ENCODE results near the gene CAB39L. TPM values are rescaled to one million over a fixed set of nuclear protein-coding genes. Genes with fewer than 3 reads are reported as not detected.

CAB39L gene
- total and polyA plus RNA-seq, 2 of the 13 experiments (the other 11 are each of a cell fraction or from before 2014, with no cell fraction given) = 3.1 to 6.1 TPM

DNA sequence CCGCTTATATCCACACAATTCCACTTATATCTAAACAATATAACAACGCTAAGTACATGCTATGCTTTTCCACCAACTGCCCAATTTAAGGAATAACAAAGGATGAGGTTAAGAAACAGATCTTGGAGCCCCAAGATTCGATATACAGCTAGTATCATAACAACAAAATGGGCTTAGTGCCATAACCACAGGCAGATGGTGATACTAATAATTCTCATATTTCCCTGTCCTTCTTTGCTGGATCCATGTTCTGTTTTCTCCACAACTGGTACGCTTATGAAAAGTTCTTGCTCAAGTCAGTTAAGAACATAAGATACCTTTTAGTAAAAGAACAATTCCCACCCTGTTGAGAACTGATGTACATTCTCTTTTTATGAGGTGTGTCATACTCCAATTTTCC is 33.9 kb downstream of the CAB39L start:
- Histone ChIP-seq H3K9me3 (ENCODE audit: low read length) (no peaks in the 10 kb centered on the region), H3K79me2 (ENCODE audit: insufficient read depth, low read length) (no peaks in the 10 kb centered on the region), H3K36me3 (replicated peaks in 1 of 2; ENCODE audit: control insufficient read depth in 1 of 2, insufficient read depth in 2 of 2, low read length in 2 of 2) (no peaks in the 10 kb centered on the region), H3K4me1 (ENCODE audit: insufficient read depth, low read length) (no peaks in the 10 kb centered on the region), H4K20me1 (ENCODE audit: insufficient read depth, low read length) (no peaks in the 10 kb centered on the region), H3K27ac (ENCODE audit: extremely low read length, insufficient read depth, low read length) (no peak overlapping the region), H3K9ac (ENCODE audit: insufficient read depth, low read depth, low read length) (no peak overlapping the region), H3K4me2 (ENCODE audit: low read depth, low read length) (no peak overlapping the region), H3K4me3 (replicated peaks in 1 of 3; ENCODE audit: insufficient read depth in 1 of 3, low read depth in 2 of 3, low read length in 3 of 3) (no peak overlapping the region), H2AFZ (ENCODE audit: low read length) (no peak overlapping the region), H3K27me3 (ENCODE audit: control insufficient read depth in 1 of 2, insufficient read depth in 2 of 2, low read length in 2 of 2) (no peaks in the 10 kb centered on the region)
- DNase-seq (ENCODE audit: low spot score) (no peak), ATAC-seq (no peak), FAIRE-seq (no peak)
- BruUV-seq (replicated peaks) = no TSS peak
- in situ Hi-C loops (cut with HindIII; ENCODE audit: extremely low pct_ligation_motif_present, low pct_unique_long_range_greater_than_20kb) (no loop called here), intact Hi-C loops (cut with micrococcal nuclease; ENCODE audit: unreplicated experiment) (no loop called here)
- ChIA-PET POLR2A (no interaction called here), CTCF (ENCODE audit: low intra/inter-chr PET ratio, low total read pairs) (no interaction called here)
- 76% methylated on average over 4 of the region's 4 CpGs for WGBS (ENCODE audit: low lambda C conversion rate)
- TF ChIP-seq IKZF5 (CRISPR knock-in tag; IDR thresholded peaks at IDR 0.05) (no peak), ZHX2 (IDR thresholded peaks at IDR 0.05; ENCODE audit: low read depth) (no peak), ZHX2 (CRISPR knock-in tag; IDR thresholded peaks at IDR 0.05; ENCODE audit: borderline replicate concordance) (no peak), ZNF7 (CRISPR knock-in tag; IDR thresholded peaks at IDR 0.05) (no peak), ZIK1 (CRISPR knock-in tag; IDR thresholded peaks at IDR 0.05; ENCODE audit: borderline replicate concordance, low read depth) (no peak), RARG (CRISPR knock-in tag; IDR thresholded peaks at IDR 0.05; ENCODE audit: low read depth) (no peak), ZNF30 (CRISPR knock-in tag; IDR thresholded peaks at IDR 0.05) (no peak), ZNF143 (CRISPR knock-in tag; IDR thresholded peaks at IDR 0.05) (no peak), ZNF615 (CRISPR knock-in tag; IDR thresholded peaks at IDR 0.05; ENCODE audit: borderline replicate concordance) (no peak), NCOA5 (CRISPR knock-in tag; IDR thresholded peaks at IDR 0.05) (no peak)
- TF ChIP-seq, protein P1, sequence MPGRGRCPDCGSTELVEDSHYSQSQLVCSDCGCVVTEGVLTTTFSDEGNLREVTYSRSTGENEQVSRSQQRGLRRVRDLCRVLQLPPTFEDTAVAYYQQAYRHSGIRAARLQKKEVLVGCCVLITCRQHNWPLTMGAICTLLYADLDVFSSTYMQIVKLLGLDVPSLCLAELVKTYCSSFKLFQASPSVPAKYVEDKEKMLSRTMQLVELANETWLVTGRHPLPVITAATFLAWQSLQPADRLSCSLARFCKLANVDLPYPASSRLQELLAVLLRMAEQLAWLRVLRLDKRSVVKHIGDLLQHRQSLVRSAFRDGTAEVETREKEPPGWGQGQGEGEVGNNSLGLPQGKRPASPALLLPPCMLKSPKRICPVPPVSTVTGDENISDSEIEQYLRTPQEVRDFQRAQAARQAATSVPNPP (CRISPR knock-in tag; IDR thresholded peaks at IDR 0.05) = no peak
- TF ChIP-seq, protein P2, sequence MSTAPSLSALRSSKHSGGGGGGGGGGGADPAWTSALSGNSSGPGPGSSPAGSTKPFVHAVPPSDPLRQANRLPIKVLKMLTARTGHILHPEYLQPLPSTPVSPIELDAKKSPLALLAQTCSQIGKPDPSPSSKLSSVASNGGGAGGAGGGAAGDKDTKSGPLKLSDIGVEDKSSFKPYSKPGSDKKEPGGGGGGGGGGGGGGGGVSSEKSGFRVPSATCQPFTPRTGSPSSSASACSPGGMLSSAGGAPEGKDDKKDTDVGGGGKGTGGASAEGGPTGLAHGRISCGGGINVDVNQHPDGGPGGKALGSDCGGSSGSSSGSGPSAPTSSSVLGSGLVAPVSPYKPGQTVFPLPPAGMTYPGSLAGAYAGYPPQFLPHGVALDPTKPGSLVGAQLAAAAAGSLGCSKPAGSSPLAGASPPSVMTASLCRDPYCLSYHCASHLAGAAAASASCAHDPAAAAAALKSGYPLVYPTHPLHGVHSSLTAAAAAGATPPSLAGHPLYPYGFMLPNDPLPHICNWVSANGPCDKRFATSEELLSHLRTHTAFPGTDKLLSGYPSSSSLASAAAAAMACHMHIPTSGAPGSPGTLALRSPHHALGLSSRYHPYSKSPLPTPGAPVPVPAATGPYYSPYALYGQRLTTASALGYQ (CRISPR knock-in tag; IDR thresholded peaks at IDR 0.05) = no peak
- TF ChIP-seq, protein P3, sequence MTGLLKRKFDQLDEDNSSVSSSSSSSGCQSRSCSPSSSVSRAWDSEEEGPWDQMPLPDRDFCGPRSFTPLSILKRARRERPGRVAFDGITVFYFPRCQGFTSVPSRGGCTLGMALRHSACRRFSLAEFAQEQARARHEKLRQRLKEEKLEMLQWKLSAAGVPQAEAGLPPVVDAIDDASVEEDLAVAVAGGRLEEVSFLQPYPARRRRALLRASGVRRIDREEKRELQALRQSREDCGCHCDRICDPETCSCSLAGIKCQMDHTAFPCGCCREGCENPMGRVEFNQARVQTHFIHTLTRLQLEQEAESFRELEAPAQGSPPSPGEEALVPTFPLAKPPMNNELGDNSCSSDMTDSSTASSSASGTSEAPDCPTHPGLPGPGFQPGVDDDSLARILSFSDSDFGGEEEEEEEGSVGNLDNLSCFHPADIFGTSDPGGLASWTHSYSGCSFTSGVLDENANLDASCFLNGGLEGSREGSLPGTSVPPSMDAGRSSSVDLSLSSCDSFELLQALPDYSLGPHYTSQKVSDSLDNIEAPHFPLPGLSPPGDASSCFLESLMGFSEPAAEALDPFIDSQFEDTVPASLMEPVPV (CRISPR knock-in tag; IDR thresholded peaks at IDR 0.05) = no peak

Data from HepG2 (cell line).